Measurements from ENCODE around the gene APOL3.

- TF ChIP-seq CTCF (IDR thresholded peaks at IDR 0.05) (no peak), POLR2A (IDR thresholded peaks at IDR 0.05) (no peak)
Observed at GRCh38 chr22:36198536-36198935, 38.0 kb upstream of the APOL3 start.

All from testis (tissue), 2 donors.